Iris pigment epithelial cell (primary cell): ENCODE results near the gene TF.
A peak's percentile ranks its signal among the peaks of the same experiment; 100 is the strongest.

Experiments
- DNase-seq: peaks from one replicate; pipeline ENCODE4 v3.0.0-alpha.2; 2011; ENCODE audit warnings: low read depth

The TF gene

GRCh38 chr3:133836497-133837158 is 90.4 kb downstream of the TF start:
- no peak for DNase-seq

GRCh38 chr3:133837487-133838295 is 91.5 kb downstream of the TF start:
- DNase-seq: no peak

- DNase-seq: no peak
Measured at GRCh38 chr3:133838296-133838789, 92.2 kb downstream of the TF start.

- DNase-seq: no peak
Measured at GRCh38 chr3:133838916-133839800, 93.0 kb downstream of the TF start.

GRCh38 chr3:133840055-133840737 is 94.0 kb downstream of the TF start:
- no peak for DNase-seq

GRCh38 chr3:133840767-133841166 is 94.6 kb downstream of the TF start:
- DNase-seq: no peak

GRCh38 chr3:133841196-133841595 is 95.0 kb downstream of the TF start:
- DNase-seq: no peak

- no peak for DNase-seq
Measured at GRCh38 chr3:133842158-133842557, 96.0 kb downstream of the TF start.

- DNase-seq: peak; percentile 64
Measured at GRCh38 chr3:133843634-133844033, 97.4 kb downstream of the TF start.

GRCh38 chr3:133845127-133845526 is 98.9 kb downstream of the TF start:
- DNase-seq: no peak
